Erythroblast (primary cell): ENCODE measurements around the gene LRSAM1.

ENCODE experiments used
- DNase-seq, 2 experiments: peaks; one replicate each; lab custom pipeline; 2025; lab: John Stamatoyannopoulos, UW
- GATA1 ChIP-seq: IDR thresholded peaks from 2 replicates; pipeline ENCODE4 v1.6.1; 2011; ENCODE audit warnings: low read depth, mild to moderate bottlenecking, control low read depth, low read length, moderate library complexity
- POLR2A ChIP-seq: IDR thresholded peaks from 2 replicates; pipeline ENCODE4 v1.6.1; 2011; ENCODE audit warnings: mild to moderate bottlenecking, low read length

LRSAM1 gene

DNA sequence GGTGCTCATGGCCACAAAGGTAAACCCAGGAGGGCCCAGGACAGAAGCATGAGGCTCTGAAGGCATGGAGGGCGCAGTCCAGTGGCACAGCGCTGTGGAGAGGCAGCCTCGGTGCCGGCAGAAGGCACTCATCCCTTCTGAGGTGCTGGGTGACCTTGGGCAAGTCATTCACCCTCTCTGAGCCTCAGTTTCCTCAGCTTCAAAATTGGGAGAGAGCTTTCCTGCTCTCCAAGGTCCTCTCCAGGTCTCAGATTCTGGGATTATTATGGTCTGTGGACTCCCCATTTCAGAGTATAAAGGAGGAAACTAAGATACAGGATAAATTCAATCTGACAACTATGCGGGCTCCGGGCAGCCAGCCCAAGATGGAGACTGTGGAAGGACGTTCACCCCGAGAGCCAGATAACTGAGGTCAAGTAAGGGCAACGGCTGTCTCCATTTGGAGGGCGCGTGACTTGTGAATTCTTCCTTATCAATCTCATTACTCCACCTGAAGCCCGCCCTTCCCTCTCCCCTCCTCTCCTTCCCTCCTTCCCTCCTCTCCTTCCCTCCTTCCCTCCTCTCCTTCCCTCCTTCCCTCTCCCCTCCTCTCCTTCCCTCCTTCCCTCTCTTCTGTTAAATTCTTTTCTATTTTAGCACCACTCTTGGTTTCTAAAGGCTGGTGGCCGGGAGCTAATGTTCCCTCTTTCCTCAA, 58.1 kb downstream of the LRSAM1 start:
- DNase-seq, result peak; percentile 75 to 80
- TF ChIP-seq POLR2A, result no peak
- no peak for TF ChIP-seq GATA1

DNA sequence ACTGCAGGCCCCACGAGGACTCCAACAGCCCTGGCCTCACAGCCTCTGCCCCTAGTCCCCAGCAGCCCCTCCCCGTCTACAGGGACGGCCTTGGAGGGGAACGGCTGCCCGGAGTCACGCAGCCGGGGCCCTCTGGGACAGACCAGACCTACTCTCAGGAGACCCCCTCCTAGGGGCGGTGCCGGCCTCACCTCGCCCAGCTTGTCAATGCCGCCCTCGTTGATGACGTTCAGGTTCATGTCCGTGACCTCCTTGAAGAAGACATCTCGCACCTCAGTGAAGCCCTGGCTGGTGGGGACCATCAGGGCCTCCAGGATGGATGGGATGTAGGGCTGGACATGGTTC, 58.6 kb downstream of the LRSAM1 start:
- DNase-seq, result no peak
- TF ChIP-seq POLR2A (no peak), GATA1 (no peak)

GRCh38 chr9:127514468-127514867, 63.2 kb downstream of the LRSAM1 start:
- no peak for DNase-seq

GRCh38 chr9:127516835-127517607, 65.7 kb downstream of the LRSAM1 start:
- no peak for DNase-seq
- TF ChIP-seq POLR2A, result no peak
- TF ChIP-seq GATA1, result no peak

More at GRCh38 chr9:127514468-127514867, 63.2 kb downstream of the LRSAM1 start:
- TF ChIP-seq GATA1, result no peak
- no peak for TF ChIP-seq POLR2A

DNA sequence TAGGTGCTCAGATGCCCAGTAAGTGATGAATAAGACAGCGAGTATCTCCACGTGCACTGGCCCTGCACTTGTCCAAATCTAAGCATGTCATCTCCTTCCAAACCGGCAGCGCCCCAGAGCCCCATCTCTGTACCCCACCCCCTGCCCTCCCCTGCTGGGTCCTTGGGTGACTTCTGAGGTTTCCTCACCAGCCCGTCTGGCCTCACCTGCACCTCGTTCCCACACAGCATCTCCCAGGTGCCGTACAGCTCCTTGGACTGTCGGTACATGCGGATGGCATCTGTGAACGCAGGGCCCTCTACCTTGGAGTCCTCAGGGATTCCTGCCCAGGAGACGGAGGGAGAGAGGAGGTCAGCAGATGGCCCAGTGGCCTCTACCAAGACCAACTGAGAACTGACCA, 66.3 kb downstream of the LRSAM1 start:
- DNase-seq, result no peak
- TF ChIP-seq GATA1, result no peak
- TF ChIP-seq POLR2A, result no peak

DNA sequence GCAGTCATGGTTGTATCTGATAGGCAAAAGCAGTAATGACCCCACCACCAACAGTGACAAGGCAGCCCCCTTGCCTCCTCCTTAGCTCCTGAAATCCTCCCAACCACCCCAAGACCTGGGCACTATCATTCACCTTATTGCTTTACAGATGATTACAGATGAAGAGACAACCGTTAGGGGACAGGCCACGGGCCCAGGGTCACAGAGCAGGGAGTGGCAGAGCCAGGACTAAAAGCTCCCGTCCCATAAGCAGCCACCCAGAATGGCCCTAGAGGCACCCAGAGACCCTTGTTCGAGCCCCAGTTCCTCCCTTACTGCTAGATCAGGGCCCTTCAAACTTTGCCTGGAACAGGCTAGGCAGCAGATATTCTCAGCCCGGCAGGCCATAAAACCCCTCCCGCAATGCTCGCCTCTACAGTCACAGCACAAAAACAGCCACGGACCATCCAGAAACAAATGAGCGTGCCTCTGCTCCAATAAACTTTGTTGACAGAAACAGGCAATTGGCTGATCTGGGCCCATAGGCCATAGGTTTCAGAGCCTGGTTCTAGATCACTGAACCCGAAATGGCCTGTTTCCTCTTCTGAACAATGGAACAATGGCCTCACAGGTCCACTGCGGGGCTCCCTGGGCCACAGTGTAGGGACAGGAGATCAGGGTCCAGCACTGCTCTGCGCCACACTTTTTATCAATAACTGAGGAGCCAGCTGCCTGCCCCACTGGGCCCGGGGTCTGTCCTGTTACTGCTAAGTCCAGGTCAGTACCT, 67.0 kb downstream of the LRSAM1 start:
- TF ChIP-seq GATA1, result no peak
- no peak for TF ChIP-seq POLR2A
- no peak for DNase-seq

DNA sequence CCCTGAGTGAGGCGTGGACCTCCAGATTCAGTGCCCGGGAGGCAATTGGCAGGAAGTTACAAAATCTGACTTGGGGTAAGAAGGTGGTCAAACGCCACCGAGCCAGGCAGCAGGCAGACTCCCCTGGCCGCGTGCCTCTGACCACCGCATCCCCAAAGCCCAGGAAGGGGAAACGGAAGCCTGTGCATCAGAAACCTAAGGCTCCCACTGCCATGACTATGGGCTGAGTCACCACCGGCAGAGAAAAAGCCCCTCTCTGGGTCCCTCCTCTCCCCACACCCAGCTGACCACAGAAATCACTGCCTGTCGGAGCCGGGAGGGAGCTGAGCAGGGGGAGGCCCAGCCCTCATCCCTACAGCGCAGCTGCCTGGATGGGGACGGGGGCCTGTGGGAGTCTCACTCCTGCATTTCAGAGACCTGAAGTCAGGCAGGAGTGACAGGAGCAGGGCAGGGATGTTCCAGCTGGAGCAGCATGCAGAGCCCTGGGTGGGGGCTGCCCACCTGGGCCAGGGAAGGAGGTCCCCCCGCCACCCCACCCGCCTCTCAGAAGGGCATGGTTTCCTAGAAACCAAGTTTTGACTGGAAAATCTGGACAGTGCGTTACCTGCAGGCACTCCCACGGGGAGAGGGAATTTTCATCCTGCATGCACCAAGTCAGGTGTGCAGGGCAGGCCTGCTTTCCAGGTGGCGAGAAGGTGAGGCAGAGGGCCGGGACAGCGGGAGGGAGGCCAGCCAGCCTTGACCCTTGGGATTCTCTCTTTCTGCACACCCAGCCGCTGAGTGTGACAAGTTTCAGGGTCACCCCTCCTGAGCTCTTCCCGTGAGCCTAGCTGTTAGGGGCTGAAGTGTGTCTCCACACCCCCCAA, 68.2 kb downstream of the LRSAM1 start:
- DNase-seq, result no peak
- TF ChIP-seq POLR2A, result no peak
- TF ChIP-seq GATA1, result no peak

- DNase-seq, result peak in 1 of 2 experiments; percentile 47
- TF ChIP-seq POLR2A (no peak), GATA1 (no peak)
These were observed 69.9 kb downstream of the LRSAM1 start for GRCh38 chr9:127520941-127521918.

DNA sequence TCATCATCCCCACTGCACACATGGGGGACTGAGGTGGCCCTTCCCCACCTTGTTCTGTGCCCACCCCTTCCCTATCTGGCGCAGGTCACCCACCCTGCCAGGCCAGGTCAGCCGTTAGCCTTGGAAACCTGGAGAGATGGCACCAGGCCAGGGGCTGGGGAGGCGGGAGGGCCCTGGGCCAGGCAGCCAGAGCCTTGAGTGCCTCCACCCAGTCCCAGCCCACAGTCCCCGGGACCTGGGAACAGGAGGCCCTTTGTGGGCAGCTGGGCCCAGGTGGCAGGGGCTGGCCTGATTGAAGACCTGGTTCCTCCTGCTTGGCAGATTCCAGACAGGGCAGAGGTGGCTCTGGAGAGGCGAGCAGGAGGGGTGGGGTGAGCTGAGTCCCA, 70.6 kb downstream of the LRSAM1 start:
- no peak for TF ChIP-seq GATA1
- no peak for TF ChIP-seq POLR2A
- DNase-seq, result peak in 1 of 2 experiments; percentile 42

- DNase-seq, result no peak
- TF ChIP-seq POLR2A (no peak), GATA1 (no peak)
These were observed 71.4 kb downstream of the LRSAM1 start for GRCh38 chr9:127522727-127523126.

DNA sequence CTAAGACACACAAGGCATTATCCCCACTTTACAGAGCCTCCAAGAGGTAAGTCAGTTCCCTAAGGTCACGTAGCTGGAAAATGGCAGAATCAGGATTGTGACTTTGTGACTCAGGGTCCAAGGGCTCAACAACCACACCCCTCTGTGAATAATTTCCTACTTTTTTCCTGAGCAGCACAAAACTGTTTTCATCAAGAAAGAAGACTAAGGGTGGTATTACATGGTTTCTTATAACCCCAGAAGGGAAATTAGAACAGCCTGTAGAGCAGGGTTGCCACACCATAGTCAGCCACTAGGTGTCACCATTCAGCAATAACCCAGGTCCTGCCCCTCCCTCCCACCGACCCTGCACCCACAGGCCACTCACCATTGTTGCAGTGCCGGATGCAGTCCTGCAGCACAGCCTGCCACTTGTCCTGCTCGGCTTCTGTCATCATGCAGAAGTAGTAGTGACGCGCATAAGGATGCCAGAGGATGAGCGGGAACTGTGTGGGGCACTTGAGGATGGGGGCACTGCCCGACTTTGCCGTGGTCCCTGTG, 72.1 kb downstream of the LRSAM1 start:
- DNase-seq, result peak; percentile 63 to 80
- TF ChIP-seq POLR2A, result no peak
- TF ChIP-seq GATA1, result no peak

DNA sequence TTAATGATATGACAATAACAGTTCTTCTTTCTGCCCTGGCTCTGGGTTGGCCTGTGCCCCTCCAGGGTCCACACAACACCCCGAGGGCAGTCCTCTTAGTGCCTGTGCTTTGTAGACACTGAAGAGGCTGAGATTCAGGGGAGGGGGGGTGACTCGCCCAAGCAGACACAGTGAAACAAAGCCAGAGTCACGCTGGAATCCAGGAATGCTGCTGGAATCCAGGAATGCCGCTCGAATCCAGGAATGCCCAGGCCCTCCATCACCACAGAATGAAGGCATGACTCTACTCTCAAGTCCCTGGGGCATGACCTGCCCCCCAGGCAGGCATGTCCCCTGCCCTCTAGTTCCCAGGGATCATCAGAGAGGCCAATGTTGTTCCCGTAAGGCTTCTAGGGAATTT, 73.1 kb downstream of the LRSAM1 start:
- TF ChIP-seq POLR2A (no peak), GATA1 (no peak)
- no peak for DNase-seq
